ENCODE data around the gene SERPINH1.
A peak's percentile ranks its signal among the peaks of the same experiment; 100 is the strongest.

The SERPINH1 gene

GRCh38 chr11:75532200-75533048 is 29.6 kb upstream of the SERPINH1 start:
- DNase-seq (ENCODE audit: low read depth): peak; percentile 79

- no peak for DNase-seq (ENCODE audit: low read depth)
Measured at GRCh38 chr11:75533896-75534258, 28.2 kb upstream of the SERPINH1 start.

GRCh38 chr11:75534259-75535069 is 27.6 kb upstream of the SERPINH1 start:
- no peak for DNase-seq (ENCODE audit: low read depth)

GRCh38 chr11:75535071-75535470 is 27.0 kb upstream of the SERPINH1 start:
- no peak for DNase-seq (ENCODE audit: low read depth)

- DNase-seq (ENCODE audit: low read depth): peak; percentile 43
Measured at GRCh38 chr11:75536786-75537641, 25.0 kb upstream of the SERPINH1 start.

GRCh38 chr11:75537740-75538139 is 24.3 kb upstream of the SERPINH1 start:
- no peak for DNase-seq (ENCODE audit: low read depth)

GRCh38 chr11:75538150-75538942 is 23.7 kb upstream of the SERPINH1 start:
- DNase-seq (ENCODE audit: low read depth): no peak

- no peak for DNase-seq (ENCODE audit: low read depth)
Measured at GRCh38 chr11:75539459-75540334, 22.4 kb upstream of the SERPINH1 start.

- DNase-seq (ENCODE audit: low read depth): no peak
Measured at GRCh38 chr11:75541193-75542087, 20.6 kb upstream of the SERPINH1 start.

GRCh38 chr11:75542088-75542438 is 20.0 kb upstream of the SERPINH1 start:
- DNase-seq (ENCODE audit: low read depth): no peak

- DNase-seq (ENCODE audit: low read depth): no peak
Measured at GRCh38 chr11:75543806-75544205, 18.2 kb upstream of the SERPINH1 start.

GRCh38 chr11:75547177-75547576 is 14.9 kb upstream of the SERPINH1 start:
- DNase-seq (ENCODE audit: low read depth): no peak

- no peak for DNase-seq (ENCODE audit: low read depth)
Measured at GRCh38 chr11:75547617-75548058, 14.4 kb upstream of the SERPINH1 start.

- DNase-seq (ENCODE audit: low read depth): no peak
Measured at GRCh38 chr11:75548595-75549272, 13.3 kb upstream of the SERPINH1 start.

GRCh38 chr11:75549370-75549958 is 12.6 kb upstream of the SERPINH1 start:
- no peak for DNase-seq (ENCODE audit: low read depth)

GRCh38 chr11:75553182-75553581 is 8.9 kb upstream of the SERPINH1 start:
- DNase-seq (ENCODE audit: low read depth): no peak

GRCh38 chr11:75553889-75554257 is 8.2 kb upstream of the SERPINH1 start:
- DNase-seq (ENCODE audit: low read depth): no peak

GRCh38 chr11:75554258-75555022 is 7.6 kb upstream of the SERPINH1 start:
- no peak for DNase-seq (ENCODE audit: low read depth)
